C1 segment of cervical spinal cord (tissue), 14 donors: ENCODE measurements around the gene B3GLCT.

Experiments
- DNase-seq, 14 donors: peaks; one replicate each; lab custom pipeline; 2025; lab: John Stamatoyannopoulos, UW

Gene B3GLCT

GRCh38 chr13:31223640-31224039 is 23.9 kb downstream of the B3GLCT start:
- no peak for DNase-seq

- no peak for DNase-seq
Measured at GRCh38 chr13:31224174-31224669, 24.4 kb downstream of the B3GLCT start.

- DNase-seq, result no peak
Measured at GRCh38 chr13:31224963-31225559, 25.3 kb downstream of the B3GLCT start.

- no peak for DNase-seq
Measured at GRCh38 chr13:31225998-31226675, 26.4 kb downstream of the B3GLCT start.

GRCh38 chr13:31227063-31227462 is 27.3 kb downstream of the B3GLCT start:
- no peak for DNase-seq

GRCh38 chr13:31227870-31228269 is 28.1 kb downstream of the B3GLCT start:
- no peak for DNase-seq

GRCh38 chr13:31234729-31235128 is 35.0 kb downstream of the B3GLCT start:
- no peak for DNase-seq

- DNase-seq, result no peak
Measured at GRCh38 chr13:31236211-31236786, 36.5 kb downstream of the B3GLCT start.

GRCh38 chr13:31240921-31241320 is 41.1 kb downstream of the B3GLCT start:
- no peak for DNase-seq

GRCh38 chr13:31242367-31242766 is 42.6 kb downstream of the B3GLCT start:
- no peak for DNase-seq

- DNase-seq, result no peak
Measured at GRCh38 chr13:31242916-31243315, 43.1 kb downstream of the B3GLCT start.

- no peak for DNase-seq
Measured at GRCh38 chr13:31245598-31246373, 46.0 kb downstream of the B3GLCT start.

- DNase-seq, result no peak
Measured at GRCh38 chr13:31246918-31247317, 47.1 kb downstream of the B3GLCT start.

- no peak for DNase-seq
Measured at GRCh38 chr13:31248361-31248760, 48.6 kb downstream of the B3GLCT start.

GRCh38 chr13:31248965-31249539 is 49.3 kb downstream of the B3GLCT start:
- no peak for DNase-seq

- DNase-seq, result no peak
Measured at GRCh38 chr13:31250435-31250834, 50.7 kb downstream of the B3GLCT start.

GRCh38 chr13:31261241-31261640 is 61.5 kb downstream of the B3GLCT start:
- no peak for DNase-seq

- DNase-seq, result no peak
Measured at GRCh38 chr13:31263346-31263745, 63.6 kb downstream of the B3GLCT start.

GRCh38 chr13:31264151-31264550 is 64.4 kb downstream of the B3GLCT start:
- DNase-seq, result no peak

- DNase-seq, result no peak
Measured at GRCh38 chr13:31267126-31267784, 67.5 kb downstream of the B3GLCT start.

GRCh38 chr13:31274390-31274789 is 74.6 kb downstream of the B3GLCT start:
- DNase-seq, result no peak
